DND-41 (cell line): ENCODE results near the gene VSX2.

Experiments
- CTCF ChIP-seq: IDR thresholded peaks from 2 replicates; pipeline ENCODE4 v1.5.1; 2012; ENCODE audit warnings: borderline replicate concordance, low read length, moderate library complexity, mild to moderate bottlenecking; ENCODE audit not compliant: poor library complexity, severe bottlenecking; ENCODE audit errors: extremely low read depth
- EZH2 ChIP-seq: IDR thresholded peaks from 3 replicates; pipeline ENCODE4 v1.6.1; 2012; ENCODE audit warnings: borderline replicate concordance, low read depth, mild to moderate bottlenecking, moderate library complexity, low read length, inconsistent platforms; ENCODE audit not compliant: severe bottlenecking

- TF ChIP-seq EZH2 (no peak), CTCF (no peak)
Observed at GRCh38 chr14:74265301-74265965, 26.2 kb downstream of the VSX2 start.
